Measurements from ENCODE around the gene RBP7.

DNA sequence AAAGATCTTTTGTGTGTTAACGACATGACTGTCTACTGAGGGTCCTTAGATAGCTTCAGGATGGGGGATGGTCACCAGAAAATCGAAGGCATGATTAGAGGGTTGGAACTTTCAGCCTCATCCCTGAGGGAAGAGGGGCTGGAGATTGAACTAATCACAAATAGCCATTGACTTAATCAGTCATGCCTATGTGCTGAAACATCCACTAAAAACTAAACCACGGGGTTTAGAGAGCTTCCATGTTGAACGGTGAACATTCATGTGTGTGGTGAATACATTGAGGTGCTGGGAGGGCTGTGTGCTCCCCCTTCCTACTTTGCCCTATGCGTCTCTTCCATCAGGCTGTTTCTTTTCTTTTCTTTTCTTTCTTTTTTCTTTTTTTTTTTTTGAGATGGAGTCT, 17.0 kb downstream of the RBP7 start:
- no peak for TF ChIP-seq CTCF (IDR thresholded peaks at IDR 0.05; ENCODE audit: low read depth, low read length, missing input control)
- no peak for TF ChIP-seq YY1 (IDR thresholded peaks at IDR 0.05)
- TF ChIP-seq GABPA (IDR thresholded peaks at IDR 0.05 in 1 of 2, conservative IDR thresholded peaks at IDR 0.05 in 1 of 2), result no peak
- TF ChIP-seq, protein P1, sequence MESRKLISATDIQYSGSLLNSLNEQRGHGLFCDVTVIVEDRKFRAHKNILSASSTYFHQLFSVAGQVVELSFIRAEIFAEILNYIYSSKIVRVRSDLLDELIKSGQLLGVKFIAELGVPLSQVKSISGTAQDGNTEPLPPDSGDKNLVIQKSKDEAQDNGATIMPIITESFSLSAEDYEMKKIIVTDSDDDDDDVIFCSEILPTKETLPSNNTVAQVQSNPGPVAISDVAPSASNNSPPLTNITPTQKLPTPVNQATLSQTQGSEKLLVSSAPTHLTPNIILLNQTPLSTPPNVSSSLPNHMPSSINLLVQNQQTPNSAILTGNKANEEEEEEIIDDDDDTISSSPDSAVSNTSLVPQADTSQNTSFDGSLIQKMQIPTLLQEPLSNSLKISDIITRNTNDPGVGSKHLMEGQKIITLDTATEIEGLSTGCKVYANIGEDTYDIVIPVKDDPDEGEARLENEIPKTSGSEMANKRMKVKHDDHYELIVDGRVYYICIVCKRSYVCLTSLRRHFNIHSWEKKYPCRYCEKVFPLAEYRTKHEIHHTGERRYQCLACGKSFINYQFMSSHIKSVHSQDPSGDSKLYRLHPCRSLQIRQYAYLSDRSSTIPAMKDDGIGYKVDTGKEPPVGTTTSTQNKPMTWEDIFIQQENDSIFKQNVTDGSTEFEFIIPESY (IDR thresholded peaks at IDR 0.05), result no peak
- TF ChIP-seq JUND (IDR thresholded peaks at IDR 0.05), result no peak
- TF ChIP-seq, protein P2, sequence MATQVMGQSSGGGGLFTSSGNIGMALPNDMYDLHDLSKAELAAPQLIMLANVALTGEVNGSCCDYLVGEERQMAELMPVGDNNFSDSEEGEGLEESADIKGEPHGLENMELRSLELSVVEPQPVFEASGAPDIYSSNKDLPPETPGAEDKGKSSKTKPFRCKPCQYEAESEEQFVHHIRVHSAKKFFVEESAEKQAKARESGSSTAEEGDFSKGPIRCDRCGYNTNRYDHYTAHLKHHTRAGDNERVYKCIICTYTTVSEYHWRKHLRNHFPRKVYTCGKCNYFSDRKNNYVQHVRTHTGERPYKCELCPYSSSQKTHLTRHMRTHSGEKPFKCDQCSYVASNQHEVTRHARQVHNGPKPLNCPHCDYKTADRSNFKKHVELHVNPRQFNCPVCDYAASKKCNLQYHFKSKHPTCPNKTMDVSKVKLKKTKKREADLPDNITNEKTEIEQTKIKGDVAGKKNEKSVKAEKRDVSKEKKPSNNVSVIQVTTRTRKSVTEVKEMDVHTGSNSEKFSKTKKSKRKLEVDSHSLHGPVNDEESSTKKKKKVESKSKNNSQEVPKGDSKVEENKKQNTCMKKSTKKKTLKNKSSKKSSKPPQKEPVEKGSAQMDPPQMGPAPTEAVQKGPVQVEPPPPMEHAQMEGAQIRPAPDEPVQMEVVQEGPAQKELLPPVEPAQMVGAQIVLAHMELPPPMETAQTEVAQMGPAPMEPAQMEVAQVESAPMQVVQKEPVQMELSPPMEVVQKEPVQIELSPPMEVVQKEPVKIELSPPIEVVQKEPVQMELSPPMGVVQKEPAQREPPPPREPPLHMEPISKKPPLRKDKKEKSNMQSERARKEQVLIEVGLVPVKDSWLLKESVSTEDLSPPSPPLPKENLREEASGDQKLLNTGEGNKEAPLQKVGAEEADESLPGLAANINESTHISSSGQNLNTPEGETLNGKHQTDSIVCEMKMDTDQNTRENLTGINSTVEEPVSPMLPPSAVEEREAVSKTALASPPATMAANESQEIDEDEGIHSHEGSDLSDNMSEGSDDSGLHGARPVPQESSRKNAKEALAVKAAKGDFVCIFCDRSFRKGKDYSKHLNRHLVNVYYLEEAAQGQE (IDR thresholded peaks at IDR 0.05), result no peak
- TF ChIP-seq TAF1 (conservative IDR thresholded peaks at IDR 0.05), result no peak
- TF ChIP-seq RAD21 (IDR thresholded peaks at IDR 0.05), result no peak
- TF ChIP-seq SP1 (IDR thresholded peaks at IDR 0.05), result no peak
- no peak for TF ChIP-seq NR2F2 (IDR thresholded peaks at IDR 0.05)
- no peak for TF ChIP-seq MAX (IDR thresholded peaks at IDR 0.05)
- TF ChIP-seq, protein P3, sequence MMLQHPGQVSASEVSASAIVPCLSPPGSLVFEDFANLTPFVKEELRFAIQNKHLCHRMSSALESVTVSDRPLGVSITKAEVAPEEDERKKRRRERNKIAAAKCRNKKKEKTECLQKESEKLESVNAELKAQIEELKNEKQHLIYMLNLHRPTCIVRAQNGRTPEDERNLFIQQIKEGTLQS (IDR thresholded peaks at IDR 0.05), result no peak

Data from liver (tissue), 3 donors.